CD14-positive monocyte (primary cell): ENCODE results near the gene ATP6V0A1. TPM values are rescaled to one million over a fixed set of nuclear protein-coding genes. Genes with fewer than 3 reads are reported as not detected.

Source experiments
- DNase-seq, 3 donors: peaks; one replicate each; pipeline ENCODE4 v3.0.0-alpha.2; 2011 to 2022
- H2AFZ ChIP-seq: 2 replicates; pipeline ENCODE4 v1.6.0; 2012; ENCODE audit warnings: mild to moderate bottlenecking, low read depth, low read length, inconsistent platforms; ENCODE audit not compliant: insufficient read depth, poor library complexity, severe bottlenecking
- H3K27ac ChIP-seq, 2 donors: 1 replicate in 1 of 2; 2 replicates in 1 of 2; pipeline ENCODE4 v1.5.1; 2012 to 2013; ENCODE audit warnings: low read length in 2 of 2, control low read depth in 1 of 2, inconsistent platforms in 1 of 2, low read depth in 1 of 2, mild to moderate bottlenecking in 1 of 2
- H3K27me3 ChIP-seq, 2 donors: one replicate each; pipeline versions ENCODE4 v1.6.0 to v1.6.1; 2011 to 2013; ENCODE audit warnings: low read length in 2 of 2; ENCODE audit not compliant: control insufficient read depth in 2 of 2, insufficient read depth in 2 of 2
- H3K36me3 ChIP-seq, 2 donors: replicated peaks in 1 of 2; 1 replicate in 1 of 2; 2 replicates in 1 of 2; pipeline versions ENCODE4 v1.5.1 to v1.6.1; 2012 to 2013; ENCODE audit warnings: low read length in 2 of 2, control low read depth in 1 of 2, inconsistent platforms in 1 of 2, mild to moderate bottlenecking in 1 of 2; ENCODE audit not compliant: insufficient read depth in 2 of 2, control insufficient read depth in 1 of 2
- H3K4me1 ChIP-seq, 2 donors: 1 replicate in 1 of 2; 2 replicates in 1 of 2; pipeline versions ENCODE4 v1.5.1 to v1.6.1; 2012 to 2013; ENCODE audit warnings: low read length in 2 of 2, control low read depth in 1 of 2, inconsistent platforms in 1 of 2, mild to moderate bottlenecking in 1 of 2, moderate library complexity in 1 of 2; ENCODE audit not compliant: insufficient read depth in 2 of 2, control insufficient read depth in 1 of 2
- H3K4me2 ChIP-seq: replicated peaks from 2 replicates; pipeline ENCODE3; 2012; ENCODE audit warnings: low read length, moderate library complexity, mild to moderate bottlenecking; ENCODE audit not compliant: poor library complexity, severe bottlenecking; ENCODE audit errors: extremely low read depth
- H3K4me3 ChIP-seq, 3 experiments: fragments of 200-600 bp in 1 of 3; sonication (generic) in 1 of 3; replicated peaks in 1 of 3; 1 replicate in 2 of 3; 2 replicates in 1 of 3; pipeline ENCODE4 v1.5.1; 2011 to 2013; ENCODE audit warnings: low read length in 3 of 3, mild to moderate bottlenecking in 3 of 3, control low read depth in 2 of 3, low read depth in 2 of 3, inconsistent platforms in 1 of 3, moderate library complexity in 1 of 3
- H3K79me2 ChIP-seq: 2 replicates; pipeline ENCODE4 v1.6.0; 2012; ENCODE audit warnings: mild to moderate bottlenecking, control low read depth, inconsistent platforms, low read length, moderate library complexity; ENCODE audit not compliant: insufficient read depth
- H3K9ac ChIP-seq: 2 replicates; pipeline ENCODE4 v1.6.0; 2017; ENCODE audit warnings: low read length, mild to moderate bottlenecking; ENCODE audit not compliant: insufficient read depth, poor library complexity, severe bottlenecking
- H3K9me3 ChIP-seq, 2 donors: replicated peaks in 1 of 2; 1 replicate in 1 of 2; 2 replicates in 1 of 2; pipeline versions ENCODE4 v1.5.1 to v1.6.1; 2012 to 2013; ENCODE audit warnings: low read length in 2 of 2, control low read depth in 1 of 2; ENCODE audit not compliant: control insufficient read depth in 1 of 2, insufficient read depth in 1 of 2
- H4K20me1 ChIP-seq: 2 replicates; pipeline ENCODE4 v1.6.0; 2012; ENCODE audit warnings: mild to moderate bottlenecking, low read length, control low read depth, moderate library complexity; ENCODE audit not compliant: insufficient read depth
- H3K27ac Mint-ChIP-seq, 7 donors: one replicate each; pipeline ENCODE4 v1.8.0; 2020; ENCODE audit warnings: mild to moderate bottlenecking in 7 of 7, mixed read lengths in 7 of 7, moderate library complexity in 6 of 7, inconsistent platforms in 2 of 7
- H3K27me3 Mint-ChIP-seq, 3 donors: one replicate each; pipeline ENCODE4 v1.8.0; 2021 to 2022; ENCODE audit warnings: low read depth in 3 of 3, mild to moderate bottlenecking in 3 of 3, mixed read lengths in 3 of 3, moderate library complexity in 3 of 3, inconsistent platforms in 1 of 3
- H3K36me3 Mint-ChIP-seq, 2 donors: one replicate each; pipeline ENCODE4 v1.8.0; 2020; ENCODE audit warnings: mixed read lengths in 2 of 2, inconsistent platforms in 1 of 2, mild to moderate bottlenecking in 1 of 2
- H3K4me1 Mint-ChIP-seq: one replicate; pipeline ENCODE4 v1.8.0; 2020; ENCODE audit warnings: mild to moderate bottlenecking, mixed read lengths
- H3K4me3 Mint-ChIP-seq, 2 donors: one replicate each; pipeline ENCODE4 v1.8.0; 2020; ENCODE audit warnings: mild to moderate bottlenecking in 2 of 2, mixed read lengths in 2 of 2, moderate library complexity in 1 of 2
- H3K9me3 Mint-ChIP-seq, 7 donors: one replicate each; pipeline ENCODE4 v1.8.0; 2020 to 2022; ENCODE audit warnings: mixed read lengths in 7 of 7, mild to moderate bottlenecking in 6 of 7, moderate library complexity in 6 of 7, inconsistent platforms in 2 of 7
- WGBS: methylation state at CpG from one replicate; pipeline ENCODE4 v1.1.5; 2013; ENCODE audit warnings: missing lambda C conversion rate; ENCODE audit not compliant: insufficient coverage; 5-methylcytosine and 5-hydroxymethylcytosine counted together
- intact Hi-C, 2 donors: fragments of 100-400 bp; cut with micrococcal nuclease; formaldehyde crosslinking; loops; one replicate each; pipeline versions ENCODE4 v1.15.0 to v1.15.1; 2023
- polyA plus RNA-seq, 3 donors: library from polyadenylated mRNA; depleted of rRNA in 1 of 3; unstranded in 2 of 3; stranded (reverse) in 1 of 3; fragments of 300-500 nt in 2 of 3; fragments of >200 nt in 1 of 3; fragmentation: Illumina TruSeq in 2 of 3; gene quantifications; 1 replicate in 2 of 3; 2 replicates in 1 of 3; pipeline ENCODE4 v1.2.3, GENCODE V29; 2012 to 2021
- TF ChIP-seq, protein P1 (sequence below): fragments of 200-600 bp; IDR thresholded peaks from one replicate; pipeline ENCODE4 v1.8.0; 2022; ENCODE audit warnings: antibody characterized with exemption, mild to moderate bottlenecking

The ATP6V0A1 gene
- polyA plus RNA-seq, 3 donors = 36.1 to 126 (median 55.1) TPM

- Mint-ChIP-seq H3K4me1 (peaks cover 31% of the 10 kb centered on the region), H3K9me3 (peaks cover 0 to 3% (median 0%) of the 10 kb centered on the region in 7 donors), H3K27ac (peak overlapping the region; percentile 81 to 97 (median 91)), H3K4me3 (peak overlapping the region; percentile 90 to 93), H3K36me3 (peaks cover 23 to 29% of the 10 kb centered on the region in 2 donors), H3K27me3 (peaks cover 0 to 10% (median 1%) of the 10 kb centered on the region in 3 donors)
- peaks cover 44% of the 10 kb centered on the region for H3K79me2 ChIP-seq
- intact Hi-C loops = loop anchor here in 1 of 2 donors (2.0 kb wide), 1 partner anchor 14 kb away; the partner anchor contains the start of gene PSMC3IP
- H4K20me1 ChIP-seq = peaks cover 27% of the 10 kb centered on the region
- H3K27me3 ChIP-seq = no peaks in the 10 kb centered on the region
- peak overlapping the region in 2 of 3 experiments; percentile 91 to 92 for H3K4me3 ChIP-seq
- peak overlapping the region; percentile 100 for H3K4me2 ChIP-seq
- H3K4me1 ChIP-seq = peaks cover 35 to 48% of the 10 kb centered on the region in 2 donors
- H3K9ac ChIP-seq = peak overlapping the region; percentile 87
- TF ChIP-seq, protein P1, sequence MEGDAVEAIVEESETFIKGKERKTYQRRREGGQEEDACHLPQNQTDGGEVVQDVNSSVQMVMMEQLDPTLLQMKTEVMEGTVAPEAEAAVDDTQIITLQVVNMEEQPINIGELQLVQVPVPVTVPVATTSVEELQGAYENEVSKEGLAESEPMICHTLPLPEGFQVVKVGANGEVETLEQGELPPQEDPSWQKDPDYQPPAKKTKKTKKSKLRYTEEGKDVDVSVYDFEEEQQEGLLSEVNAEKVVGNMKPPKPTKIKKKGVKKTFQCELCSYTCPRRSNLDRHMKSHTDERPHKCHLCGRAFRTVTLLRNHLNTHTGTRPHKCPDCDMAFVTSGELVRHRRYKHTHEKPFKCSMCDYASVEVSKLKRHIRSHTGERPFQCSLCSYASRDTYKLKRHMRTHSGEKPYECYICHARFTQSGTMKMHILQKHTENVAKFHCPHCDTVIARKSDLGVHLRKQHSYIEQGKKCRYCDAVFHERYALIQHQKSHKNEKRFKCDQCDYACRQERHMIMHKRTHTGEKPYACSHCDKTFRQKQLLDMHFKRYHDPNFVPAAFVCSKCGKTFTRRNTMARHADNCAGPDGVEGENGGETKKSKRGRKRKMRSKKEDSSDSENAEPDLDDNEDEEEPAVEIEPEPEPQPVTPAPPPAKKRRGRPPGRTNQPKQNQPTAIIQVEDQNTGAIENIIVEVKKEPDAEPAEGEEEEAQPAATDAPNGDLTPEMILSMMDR = no peak
- H3K36me3 ChIP-seq = peaks cover 19 to 27% of the 10 kb centered on the region in 2 donors
- no peak for DNase-seq
- H3K27ac ChIP-seq = peak overlapping the region; percentile 88 to 92
- H3K9me3 ChIP-seq = no peaks in the 10 kb centered on the region
- WGBS = 89% methylated on average over 4 of the region's 14 CpGs
- no peak overlapping the region for H2AFZ ChIP-seq
These were observed 104.4 kb downstream of the ATP6V0A1 start for GRCh38 chr17:42563143-42563509.

DNA sequence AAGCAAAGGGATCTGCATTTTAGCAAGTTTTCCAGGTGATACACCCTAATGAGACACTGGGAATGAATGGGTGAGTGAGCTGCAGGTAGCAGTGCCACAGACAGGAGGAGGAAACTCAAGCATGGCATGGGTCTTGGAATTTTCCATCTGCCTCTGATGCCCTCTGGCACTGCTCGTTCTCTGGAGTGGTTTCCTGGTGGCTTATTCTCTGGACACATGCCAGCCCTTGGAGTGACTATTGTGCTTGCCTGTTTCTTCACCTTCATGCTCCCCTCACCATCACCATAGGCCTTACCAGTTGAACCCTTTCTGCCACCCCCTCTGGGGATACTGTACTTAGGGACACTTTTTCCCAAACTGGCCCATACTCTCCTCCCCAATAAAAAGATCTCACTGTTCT is 104.9 kb downstream of the ATP6V0A1 start:
- H3K9me3 ChIP-seq = no peaks in the 10 kb centered on the region
- intact Hi-C loops = loop anchor here in 1 of 2 donors (2.0 kb wide), 1 partner anchor 13 kb away; the partner anchor contains the start of gene PSMC3IP
- TF ChIP-seq, protein P1 = no peak
- H3K36me3 Mint-ChIP-seq = peaks cover 24 to 32% of the 10 kb centered on the region in 2 donors
- H2AFZ ChIP-seq = no peak overlapping the region
- peak overlapping the region in 1 of 2 donors; percentile 92 for H3K27ac ChIP-seq
- peaks cover 0 to 3% (median 0%) of the 10 kb centered on the region in 7 donors for H3K9me3 Mint-ChIP-seq
- no peaks in the 10 kb centered on the region for H3K27me3 ChIP-seq
- H3K4me2 ChIP-seq = peak overlapping the region; percentile 100
- peaks cover 22 to 30% of the 10 kb centered on the region in 2 donors for H3K36me3 ChIP-seq
- peaks cover 33% of the 10 kb centered on the region for H3K4me1 Mint-ChIP-seq
- peak overlapping the region in 6 of 7 donors; percentile 61 to 91 (median 81) for H3K27ac Mint-ChIP-seq
- peaks cover 0 to 10% (median 1%) of the 10 kb centered on the region in 3 donors for H3K27me3 Mint-ChIP-seq
- DNase-seq = no peak
- peak overlapping the region in 1 of 3 experiments; percentile 92 for H3K4me3 ChIP-seq
- no peak overlapping the region for H3K9ac ChIP-seq
- WGBS = 0% methylated on average over 1 of the region's 1 CpG
- H4K20me1 ChIP-seq = peaks cover 32% of the 10 kb centered on the region
- peaks cover 48% of the 10 kb centered on the region for H3K79me2 ChIP-seq
- peaks cover 39 to 52% of the 10 kb centered on the region in 2 donors for H3K4me1 ChIP-seq
- peak overlapping the region; percentile 9 to 13 for H3K4me3 Mint-ChIP-seq
